Heart left ventricle (tissue), 16 donors: ENCODE measurements around the gene LAMA4. TPM values are rescaled to one million over a fixed set of nuclear protein-coding genes. Genes with fewer than 3 reads are reported as not detected.

ENCODE experiments used
- ATAC-seq, 4 donors: fragments of 200-7000 bp; cut with Tn5 transposase; one replicate each; pipeline ENCODE4 v1.9.1; 2020 to 2022; ENCODE audit warnings: moderate library complexity in 4 of 4, mild to moderate bottlenecking in 3 of 4, moderate number of reproducible peaks in 1 of 4
- DNase-seq, 5 donors: peaks; one replicate each; pipeline ENCODE4 v3.0.0-alpha.2; 2020
- H3K27ac ChIP-seq, 12 donors: fragments of 200-600 bp; sonication (generic) in 4 of 12; one replicate each; pipeline versions ENCODE4 v1.5.0 to v1.8.0; 2016 to 2022; ENCODE audit warnings: mild to moderate bottlenecking in 2 of 12
- H3K27me3 ChIP-seq, 9 donors: fragments of 200-600 bp; sonication (generic) in 2 of 9; one replicate each; pipeline versions ENCODE4 v1.5.1 to v1.8.0; 2016 to 2022; ENCODE audit warnings: mild to moderate bottlenecking in 3 of 9
- H3K36me3 ChIP-seq, 9 donors: fragments of 200-600 bp; sonication (generic) in 2 of 9; one replicate each; pipeline versions ENCODE4 v1.5.0 to v1.8.0; 2018 to 2022; ENCODE audit warnings: mild to moderate bottlenecking in 2 of 9
- H3K4me1 ChIP-seq, 12 donors: fragments of 200-600 bp; sonication (generic) in 4 of 12; one replicate each; pipeline versions ENCODE4 v1.5.0 to v1.8.0; 2016 to 2022; ENCODE audit warnings: mild to moderate bottlenecking in 3 of 12
- H3K4me3 ChIP-seq, 12 donors: fragments of 200-600 bp; sonication (generic) in 4 of 12; one replicate each; pipeline versions ENCODE4 v1.5.0 to v1.8.0; 2017 to 2022; ENCODE audit warnings: mild to moderate bottlenecking in 9 of 12, moderate library complexity in 4 of 12
- H3K9me3 ChIP-seq, 12 donors: fragments of 200-600 bp; sonication (generic) in 4 of 12; one replicate each; pipeline versions ENCODE4 v1.5.0 to v1.8.0; 2016 to 2022; ENCODE audit warnings: mild to moderate bottlenecking in 1 of 12
- POLR2A ChIP-seq, 2 donors: fragments of 450-650 bp; IDR thresholded peaks; one replicate each; pipeline ENCODE4 v1.6.1; 2017; ENCODE audit warnings: antibody characterized with exemption in 2 of 2, mild to moderate bottlenecking in 2 of 2, moderate library complexity in 2 of 2
- WGBS, 4 donors: extraction: QIAGEN DNeasy Blood & Tissue Kit in 2 of 4; methylation state at CpG; one replicate each; pipeline versions ENCODE4 v1.1.5 to v1.1.7; 2013 to 2018; 5-methylcytosine and 5-hydroxymethylcytosine counted together
- intact Hi-C, 10 donors: fragments of 100-400 bp; cut with DNase I; formaldehyde crosslinking; loops; one replicate each; pipeline versions ENCODE4 v1.11.1 to v1.14.2; 2022
- polyA plus RNA-seq, 2 donors: library from polyadenylated mRNA; stranded (reverse); fragments of 200-250 nt; gene quantifications; one replicate each; pipeline ENCODE4 v1.2.3, GENCODE V29; 2013
- total RNA-seq, 9 donors: library from RNA; depleted of rRNA in 2 of 9; stranded (reverse); fragments of >200 nt in 2 of 9; fragmentation: NEBNext Ultra II Directional in 3 of 9; extraction: Animal tissue kit (Norgen Biotek cat#: 25700) in 3 of 9; gene quantifications; one replicate each; pipeline versions ENCODE4 v1.1.0 to v1.2.4, GENCODE V29; 2016 to 2023
- TF ChIP-seq, protein P1 (sequence below), 12 donors: fragments of 200-600 bp; sonication (generic) in 4 of 12; IDR thresholded peaks; one replicate each; pipeline versions ENCODE4 v1.5.0 to v1.8.0; 2018 to 2022; ENCODE audit warnings: antibody characterized with exemption in 12 of 12, mild to moderate bottlenecking in 5 of 12
- donor health status: ischemic (EF 13 %, LVEDD 7.1; RV severe dilation, severe dysfunction).
- donor health status: healthy with polysubstance abuse.
- donor health status: DM: no; HTN: yes; CAD: no.
- donor health status: DM: no; HTN: no; CAD: no.
- donor health status: ischemic (EF 25% LVEDD 6.9; RV normal size, moderate dysfunction).
- donor health status: ischemic (EF 25% LVEDD 5.7; RV mildly dilated, moderate dysfunction).
- donor health status: healthy.
- donor health status: DM: yes; HTN: yes; CAD: no.
- donor health status: ischemic (EF 35%, LVEDD 5.7; RV mildly dilated, moderate dysfunction).
- donor health status: nonischemic (EF 11% LVEDD 7.7; RV severe dilation, severe dysfunction).
- donor health status: DM: yes; HTN: yes; CAD: no.
- donor health status: PGD.
- donor health status: ischemic (EF 29% LVEDD 5.4; RV normal size, mild dysfunction).
- donor health status: nonischemic (EF 23%, LVEDD 6.1; RV moderate dilation, normal function).

Gene LAMA4
- total and polyA plus RNA-seq, 11 donors, result 23.8 to 132 (median 56.9) TPM

GRCh38 chr6:112227411-112227810, 27.0 kb downstream of the LAMA4 start:
- H3K9me3 ChIP-seq, result no peaks in the 10 kb centered on the region
- H3K27ac ChIP-seq, result peak overlapping the region in 10 of 12 donors; percentile 2 to 87 (median 46)
- DNase-seq, result no peak
- no peak for ATAC-seq
- intact Hi-C loops, result loop anchor here in 1 of 10 donors (5.0 kb wide), 1 partner anchor 385 kb away; no protein-coding TSS in a partner anchor
- H3K36me3 ChIP-seq, result peaks cover 0 to 15% (median 0%) of the 10 kb centered on the region in 9 donors
- TF ChIP-seq, protein P1, sequence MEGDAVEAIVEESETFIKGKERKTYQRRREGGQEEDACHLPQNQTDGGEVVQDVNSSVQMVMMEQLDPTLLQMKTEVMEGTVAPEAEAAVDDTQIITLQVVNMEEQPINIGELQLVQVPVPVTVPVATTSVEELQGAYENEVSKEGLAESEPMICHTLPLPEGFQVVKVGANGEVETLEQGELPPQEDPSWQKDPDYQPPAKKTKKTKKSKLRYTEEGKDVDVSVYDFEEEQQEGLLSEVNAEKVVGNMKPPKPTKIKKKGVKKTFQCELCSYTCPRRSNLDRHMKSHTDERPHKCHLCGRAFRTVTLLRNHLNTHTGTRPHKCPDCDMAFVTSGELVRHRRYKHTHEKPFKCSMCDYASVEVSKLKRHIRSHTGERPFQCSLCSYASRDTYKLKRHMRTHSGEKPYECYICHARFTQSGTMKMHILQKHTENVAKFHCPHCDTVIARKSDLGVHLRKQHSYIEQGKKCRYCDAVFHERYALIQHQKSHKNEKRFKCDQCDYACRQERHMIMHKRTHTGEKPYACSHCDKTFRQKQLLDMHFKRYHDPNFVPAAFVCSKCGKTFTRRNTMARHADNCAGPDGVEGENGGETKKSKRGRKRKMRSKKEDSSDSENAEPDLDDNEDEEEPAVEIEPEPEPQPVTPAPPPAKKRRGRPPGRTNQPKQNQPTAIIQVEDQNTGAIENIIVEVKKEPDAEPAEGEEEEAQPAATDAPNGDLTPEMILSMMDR (IDR thresholded peaks at IDR 0.05), result no peak
- no peak for TF ChIP-seq POLR2A (IDR thresholded peaks at IDR 0.05)
- 65 to 75% (median 68%) methylated on average over 2 of the region's 2 CpGs for whole genome bisulfite sequencing, 4 donors
- no peak overlapping the region for H3K4me3 ChIP-seq
- H3K27me3 ChIP-seq, result no peaks in the 10 kb centered on the region
- H3K4me1 ChIP-seq, result peaks cover 8 to 80% (median 70%) of the 10 kb centered on the region in 12 donors

GRCh38 chr6:112225691-112226090, 28.7 kb downstream of the LAMA4 start:
- intact Hi-C loops, result loop anchor here in 1 of 10 donors (5.0 kb wide), 1 partner anchor 383 kb away; no protein-coding TSS in a partner anchor
- no peaks in the 10 kb centered on the region for H3K27me3 ChIP-seq
- ATAC-seq (no peak), DNase-seq (no peak)
- no peak for TF ChIP-seq POLR2A (IDR thresholded peaks at IDR 0.05)
- TF ChIP-seq, protein P1 (IDR thresholded peaks at IDR 0.05), result no peak
- H3K36me3 ChIP-seq, result peaks cover 0 to 13% (median 0%) of the 10 kb centered on the region in 9 donors
- H3K27ac ChIP-seq, result peak overlapping the region in 7 of 12 donors; percentile 5 to 87 (median 25)
- no peak overlapping the region for H3K4me3 ChIP-seq
- no peaks in the 10 kb centered on the region for H3K9me3 ChIP-seq
- 67 to 84% (median 74%) methylated on average over 1 of the region's 1 CpG for WGBS, 4 donors
- H3K4me1 ChIP-seq, result peaks cover 8 to 82% (median 69%) of the 10 kb centered on the region in 12 donors

DNA sequence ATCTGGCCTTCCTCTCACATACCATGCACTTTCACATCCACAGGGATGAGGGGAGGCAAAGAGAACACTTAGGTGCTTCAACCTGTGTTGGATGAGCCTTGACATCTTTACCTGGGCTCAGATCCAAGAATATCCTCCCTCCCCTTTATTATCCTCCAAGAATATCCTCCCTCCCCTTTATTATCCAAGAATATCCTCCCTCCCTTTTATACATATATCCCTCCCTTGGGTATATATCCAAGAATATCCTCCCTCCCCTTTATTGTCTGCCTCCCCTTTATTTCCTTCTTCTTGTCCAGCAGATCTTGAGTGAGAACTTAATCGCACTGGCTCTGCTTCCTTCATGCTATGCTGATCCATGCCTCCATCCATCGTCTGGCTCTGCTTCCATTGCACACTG, 30.3 kb downstream of the LAMA4 start:
- WGBS, 4 donors, result 49 to 77% (median 69%) methylated on average over 2 of the region's 2 CpGs
- peak overlapping the region; percentile 25 to 87 (median 70) for H3K27ac ChIP-seq
- intact Hi-C loops, result no loop called here

GRCh38 chr6:112223070-112223861, 31.1 kb downstream of the LAMA4 start:
- ATAC-seq (peak; percentile 50 to 74 (median 58)), DNase-seq (no peak)
- Histone ChIP-seq H3K27ac (peak overlapping the region; percentile 25 to 87 (median 70)), H3K36me3 (peaks cover 0 to 3% (median 0%) of the 10 kb centered on the region in 9 donors), H3K4me1 (peaks cover 8 to 96% (median 79%) of the 10 kb centered on the region in 12 donors), H3K9me3 (no peaks in the 10 kb centered on the region), H3K4me3 (no peak overlapping the region), H3K27me3 (no peaks in the 10 kb centered on the region)
- no peak for TF ChIP-seq POLR2A (IDR thresholded peaks at IDR 0.05)
- TF ChIP-seq, protein P1 (IDR thresholded peaks at IDR 0.05), result no peak
- intact Hi-C loops, result no loop called here
- 33 to 53% (median 42%) methylated on average over 3 of the region's 3 CpGs for WGBS, 4 donors

More for the DNA sequence above, 30.3 kb downstream of the LAMA4 start:
- no peaks in the 10 kb centered on the region for H3K27me3 ChIP-seq
- ATAC-seq, result peak in 1 of 4 donors; percentile 18
- no peak for DNase-seq
- peaks cover 8 to 96% (median 73%) of the 10 kb centered on the region in 12 donors for H3K4me1 ChIP-seq
- H3K9me3 ChIP-seq, result no peaks in the 10 kb centered on the region
- TF ChIP-seq, protein P1 (IDR thresholded peaks at IDR 0.05), result no peak
- H3K36me3 ChIP-seq, result peaks cover 0 to 11% (median 0%) of the 10 kb centered on the region in 9 donors
- no peak overlapping the region for H3K4me3 ChIP-seq
